Gastrocnemius medialis (tissue), 4 donors: ENCODE data around the gene SETDB1.

ENCODE experiments used
- CTCF ChIP-seq, 5 experiments: fragments of 450-650 bp in 3 of 5; fragments of 200-600 bp in 2 of 5; sonication (generic) in 2 of 5; IDR thresholded peaks in 4 of 5; conservative IDR thresholded peaks in 1 of 5; 1 replicate in 4 of 5; 2 replicates in 1 of 5; pipeline ENCODE4 v1.5.1; 2016 to 2019; ENCODE audit warnings: antibody characterized with exemption in 5 of 5, mild to moderate bottlenecking in 3 of 5, moderate library complexity in 3 of 5
- POLR2A ChIP-seq, 2 donors: fragments of 450-650 bp; IDR thresholded peaks; one replicate each; pipeline ENCODE4 v1.6.1; 2017; ENCODE audit warnings: antibody characterized with exemption in 2 of 2, mild to moderate bottlenecking in 2 of 2, moderate library complexity in 2 of 2

- no peak for TF ChIP-seq CTCF (IDR thresholded peaks at IDR 0.05 in 4 of 5, conservative IDR thresholded peaks at IDR 0.05 in 1 of 5)
- TF ChIP-seq POLR2A (IDR thresholded peaks at IDR 0.05) = no peak
Measured at GRCh38 chr1:151009674-151010345, 83.6 kb downstream of the SETDB1 start.
